Measurements from ENCODE around the gene FBXO27.
"Not testable (repeated sequence)": the region's sequence is repeated elsewhere in the genome, so short reads cannot be mapped to it uniquely, and the experiment has no call there.

The FBXO27 gene

GRCh38 chr19:38989066-38989605 is 43.2 kb downstream of the FBXO27 start:
- no peak for DNase-seq (ENCODE audit: low read depth in 2 of 2, low spot score in 1 of 2)

- not testable (repeated sequence) for DNase-seq (ENCODE audit: low read depth in 2 of 2, low spot score in 1 of 2)
Measured at GRCh38 chr19:38988627-38989026, 43.7 kb downstream of the FBXO27 start.

- DNase-seq (ENCODE audit: low read depth in 2 of 2, low spot score in 1 of 2) = not testable (repeated sequence)
Measured at GRCh38 chr19:38987745-38988144, 44.6 kb downstream of the FBXO27 start.

DNA sequence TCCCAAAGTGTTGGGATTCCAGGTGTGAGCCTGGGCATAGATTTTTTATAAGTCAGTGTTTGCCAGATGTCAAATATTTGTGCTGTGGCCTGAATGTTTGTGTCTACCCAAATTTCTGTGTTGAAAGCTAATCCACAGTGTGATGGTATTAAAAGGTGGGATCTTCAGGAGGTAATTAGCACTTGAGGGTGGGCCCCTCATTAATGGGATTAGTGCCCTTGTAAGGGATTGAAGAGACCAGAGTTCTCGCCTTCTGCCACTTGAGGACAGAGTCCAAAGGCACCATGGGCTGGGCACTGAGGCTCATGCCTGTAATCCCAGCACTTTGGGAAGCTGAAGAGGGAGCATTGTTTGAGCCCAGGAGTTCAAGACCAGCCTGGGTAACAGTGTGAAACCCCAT is 47.1 kb downstream of the FBXO27 start:
- DNase-seq (ENCODE audit: low read depth in 2 of 2, low spot score in 1 of 2) = no peak

DNA sequence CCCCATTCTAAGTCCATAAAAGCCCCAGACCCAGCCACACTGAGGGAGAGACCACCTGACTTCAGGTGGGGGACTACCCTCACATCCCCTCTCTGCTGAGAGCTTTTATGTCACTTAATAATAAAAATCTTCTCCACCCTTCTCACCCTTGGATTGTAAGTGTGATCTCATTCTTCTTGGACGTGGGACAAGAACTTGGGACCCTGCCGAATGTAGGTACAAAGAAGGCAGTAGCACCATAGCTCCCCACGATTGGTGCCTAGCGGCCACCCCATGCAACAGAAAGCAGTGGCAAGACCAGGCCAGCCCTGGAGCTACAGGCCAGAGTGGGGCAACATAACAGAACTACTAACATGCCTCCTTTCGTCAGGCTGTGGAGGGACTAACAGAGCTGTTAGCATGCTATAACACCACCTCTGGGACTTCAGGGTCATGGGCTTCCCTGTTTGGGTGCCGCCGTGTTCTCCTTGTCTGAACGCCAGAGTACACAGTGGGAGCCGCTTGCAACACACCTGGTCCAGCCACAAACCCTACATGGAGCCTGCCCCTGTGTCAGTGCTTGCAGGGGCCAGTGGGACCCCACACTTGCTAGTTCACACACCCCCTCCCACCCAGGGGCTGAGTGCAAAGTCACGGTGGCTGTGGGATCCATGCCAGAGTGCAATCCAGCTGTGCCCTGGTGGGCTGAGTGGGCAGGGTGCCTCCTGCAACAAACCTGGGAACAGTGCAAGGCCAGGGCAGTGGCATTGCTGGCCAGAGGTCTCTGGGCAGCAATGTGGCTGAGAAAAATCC is 51.6 kb downstream of the FBXO27 start:
- DNase-seq (ENCODE audit: low read depth in 2 of 2, low spot score in 1 of 2) = no peak

- no peak for DNase-seq (ENCODE audit: low read depth in 2 of 2, low spot score in 1 of 2)
Measured at GRCh38 chr19:38979812-38980211, 52.5 kb downstream of the FBXO27 start.

DNA sequence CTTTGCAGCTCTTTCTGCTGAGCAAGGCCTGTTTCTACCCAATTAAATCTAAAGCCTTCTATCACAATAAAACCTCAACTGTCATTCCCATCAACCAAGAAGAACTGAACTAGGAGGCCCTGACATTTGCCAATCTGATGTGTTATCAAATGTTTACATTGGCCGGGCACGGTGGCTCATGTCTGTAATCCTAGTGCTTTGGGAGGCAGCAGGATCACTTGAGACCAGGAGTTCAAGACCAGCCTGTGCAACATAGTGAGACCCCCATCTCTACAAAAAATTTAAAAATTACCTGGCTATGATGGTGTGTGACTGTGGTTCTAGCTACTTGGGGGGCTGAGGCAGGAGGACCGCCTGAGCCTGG is 54.0 kb downstream of the FBXO27 start:
- DNase-seq (ENCODE audit: low read depth in 2 of 2, low spot score in 1 of 2) = no peak

DNA sequence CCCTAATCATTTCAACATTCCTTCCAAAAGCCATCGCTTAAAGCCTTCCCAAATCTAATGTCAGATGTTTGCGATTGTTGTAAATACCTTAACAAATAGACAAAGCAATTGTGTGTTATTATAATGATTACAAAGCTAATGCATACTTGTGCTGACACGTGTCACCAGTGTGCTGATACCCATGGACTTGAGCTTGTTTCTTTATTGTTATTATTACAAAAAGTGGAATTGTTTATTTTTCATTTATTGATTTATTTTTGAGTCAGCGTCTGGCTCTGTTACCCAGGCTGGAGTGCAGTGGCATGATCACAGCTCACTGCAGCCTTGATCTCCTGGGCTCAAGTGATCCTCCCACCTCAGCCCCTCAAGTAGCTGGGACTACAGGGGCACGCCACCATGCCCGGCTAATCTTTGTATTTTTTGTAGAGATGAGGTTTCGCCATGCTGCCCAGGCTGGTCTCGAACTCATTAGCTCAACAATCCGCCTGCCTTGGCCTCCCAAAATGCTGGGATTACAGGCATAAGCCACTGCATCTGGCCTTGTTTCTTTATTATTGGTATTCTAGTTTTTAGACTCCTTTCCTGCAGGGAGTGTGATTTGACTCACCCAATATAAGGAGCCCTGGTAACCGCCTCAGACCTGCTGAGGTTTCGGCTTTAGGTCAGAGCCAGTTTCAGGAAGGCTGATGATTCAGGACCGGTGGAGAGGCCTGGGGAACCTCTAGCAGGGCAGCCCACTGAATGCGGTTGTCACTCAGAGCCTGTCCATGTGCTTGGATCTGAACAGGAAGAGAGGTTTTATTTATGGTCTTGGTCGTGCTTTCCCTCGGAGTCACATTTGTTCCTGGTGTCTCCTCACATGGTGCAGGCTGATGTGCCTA is 54.7 kb downstream of the FBXO27 start:
- DNase-seq (ENCODE audit: low read depth in 2 of 2, low spot score in 1 of 2) = no peak

DNA sequence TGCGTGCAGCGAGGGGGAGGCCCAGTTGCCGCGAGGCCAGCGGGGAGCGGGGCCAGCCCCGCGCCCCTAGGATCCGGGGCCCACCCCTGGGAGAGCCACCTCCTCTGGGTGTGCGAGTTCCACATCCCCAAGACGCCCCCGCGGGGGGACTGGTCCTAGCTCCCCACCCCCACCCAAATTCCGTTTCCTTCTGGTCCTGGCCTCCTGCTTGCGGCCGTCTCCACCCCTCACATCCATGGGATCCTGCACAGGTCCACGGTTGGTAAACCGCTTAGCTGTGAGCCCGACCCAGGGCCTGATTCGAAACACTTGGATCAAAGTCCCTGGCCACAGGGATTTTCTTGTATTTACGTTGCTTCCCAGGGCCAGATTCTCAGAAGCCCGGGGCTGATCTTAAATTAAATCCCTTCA is 56.5 kb downstream of the FBXO27 start:
- no peak for DNase-seq (ENCODE audit: low read depth in 2 of 2, low spot score in 1 of 2)

DNA sequence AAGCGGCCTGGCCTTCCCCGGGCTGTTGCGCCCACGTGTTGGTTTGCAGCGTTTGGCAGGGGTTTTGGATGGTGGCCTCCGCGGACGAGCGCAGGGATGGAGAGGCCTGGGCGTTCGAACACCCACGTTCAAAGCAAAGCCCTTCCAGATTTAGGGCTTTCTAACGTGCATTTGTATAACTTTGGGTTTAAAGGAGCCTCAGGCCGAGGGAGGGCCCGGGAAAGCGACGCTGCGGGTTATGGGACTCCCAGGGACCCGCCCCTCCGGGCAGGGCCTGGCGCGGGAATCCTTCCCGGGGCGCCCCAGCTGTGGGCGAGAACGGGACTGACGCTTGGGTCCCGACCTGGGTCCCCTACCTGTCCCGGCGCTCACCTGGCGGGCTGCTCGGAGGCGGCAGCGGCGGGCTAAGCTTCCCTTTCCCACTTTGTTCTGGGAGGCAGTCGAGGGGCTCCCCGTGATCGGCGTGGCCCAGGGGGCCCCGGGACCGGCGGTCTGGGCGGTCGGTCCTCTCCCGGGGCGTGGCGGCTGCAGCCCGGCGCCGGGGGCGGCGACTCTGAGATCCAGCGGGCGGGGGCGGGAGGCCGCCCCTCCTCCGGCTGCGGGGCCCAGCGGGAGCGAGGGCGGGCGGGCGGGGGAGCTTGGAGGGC is 57.0 kb downstream of the FBXO27 start, which contains the start of gene FBXO17:
Gene FBXO17, minus strand, starts transcription at position 529 of the 647 bp plus-strand sequence. CDS start 25,423 bp downstream, outside the sequence.
- no peak for DNase-seq (ENCODE audit: low read depth in 2 of 2, low spot score in 1 of 2)

GRCh38 chr19:38974624-38975213 is 57.6 kb downstream of the FBXO27 start:
- no peak for DNase-seq (ENCODE audit: low read depth in 2 of 2, low spot score in 1 of 2)

All from stimulated activated CD8-positive, alpha-beta memory T cell treated with anti-CD3 and anti-CD28 coated beads, Interleukin-4, amount 100 ng/mL, for 1 hour (primary cell).